GM21367 (cell line): ENCODE results near the gene MKNK2.
"Not testable (repeated sequence)": the region's sequence is repeated elsewhere in the genome, so short reads cannot be mapped to it uniquely, and the experiment has no call there.

Source experiments
- ATAC-seq: cut with Tn5 transposase; IDR thresholded peaks from one replicate; pipeline ENCODE4 v1.9.1; 2021; ENCODE audit not compliant: unreplicated experiment

The MKNK2 gene

GRCh38 chr19:1997353-1998233, 53.5 kb downstream of the MKNK2 start:
- ATAC-seq = no peak

GRCh38 chr19:1992759-1993260, 58.2 kb downstream of the MKNK2 start:
- ATAC-seq = no peak

- no peak for ATAC-seq
Observed at GRCh38 chr19:1991018-1991913, 59.8 kb downstream of the MKNK2 start.

GRCh38 chr19:1990230-1991017, 60.6 kb downstream of the MKNK2 start:
- no peak for ATAC-seq

GRCh38 chr19:1989513-1990229, 61.4 kb downstream of the MKNK2 start:
- ATAC-seq = no peak

GRCh38 chr19:1988464-1988863, 62.6 kb downstream of the MKNK2 start:
- ATAC-seq = not testable (repeated sequence)
